Epithelial cell of esophagus (primary cell): Measurements from ENCODE around the gene ARMC9.
"Not testable (repeated sequence)": the region's sequence is repeated elsewhere in the genome, so short reads cannot be mapped to it uniquely, and the experiment has no call there.

Source experiments
- DNase-seq: peaks from one replicate; pipeline ENCODE4 v3.0.0; 2010; ENCODE audit warnings: low read depth
- H3K4me3 ChIP-seq: 2 replicates; pipeline ENCODE4 v1.5.1; 2011; ENCODE audit warnings: mild to moderate bottlenecking, low read length, control low read depth
- TF ChIP-seq, protein P1 (sequence below): IDR thresholded peaks from 2 replicates; pipeline ENCODE4 v1.5.1; 2011; ENCODE audit warnings: low read depth, mild to moderate bottlenecking, low read length, control low read depth, inconsistent platforms; ENCODE audit not compliant: insufficient read depth; ENCODE audit errors: missing control alignments

The ARMC9 gene

DNA sequence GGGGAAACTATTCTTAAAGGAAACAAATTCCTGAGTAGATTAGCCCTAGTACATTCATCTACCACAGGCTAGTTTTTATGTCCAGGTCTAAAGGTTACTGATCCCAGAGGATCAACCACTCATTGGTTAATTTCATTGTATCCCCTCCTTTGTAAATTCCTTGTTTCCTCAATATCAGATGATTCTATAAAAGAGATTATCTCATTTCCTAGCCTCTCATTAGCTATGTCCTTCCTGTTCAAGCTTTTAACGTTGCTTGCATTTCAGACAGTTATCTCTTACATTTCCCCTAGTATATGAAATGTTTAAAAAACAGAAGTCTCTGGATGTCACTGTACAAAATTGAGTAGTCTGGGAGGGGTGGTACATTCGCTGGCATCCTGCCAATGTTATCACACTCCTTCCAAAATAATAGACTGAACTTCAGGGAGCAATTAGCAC lies 24.2 kb upstream of the ARMC9 start:
- TF ChIP-seq, protein P1, sequence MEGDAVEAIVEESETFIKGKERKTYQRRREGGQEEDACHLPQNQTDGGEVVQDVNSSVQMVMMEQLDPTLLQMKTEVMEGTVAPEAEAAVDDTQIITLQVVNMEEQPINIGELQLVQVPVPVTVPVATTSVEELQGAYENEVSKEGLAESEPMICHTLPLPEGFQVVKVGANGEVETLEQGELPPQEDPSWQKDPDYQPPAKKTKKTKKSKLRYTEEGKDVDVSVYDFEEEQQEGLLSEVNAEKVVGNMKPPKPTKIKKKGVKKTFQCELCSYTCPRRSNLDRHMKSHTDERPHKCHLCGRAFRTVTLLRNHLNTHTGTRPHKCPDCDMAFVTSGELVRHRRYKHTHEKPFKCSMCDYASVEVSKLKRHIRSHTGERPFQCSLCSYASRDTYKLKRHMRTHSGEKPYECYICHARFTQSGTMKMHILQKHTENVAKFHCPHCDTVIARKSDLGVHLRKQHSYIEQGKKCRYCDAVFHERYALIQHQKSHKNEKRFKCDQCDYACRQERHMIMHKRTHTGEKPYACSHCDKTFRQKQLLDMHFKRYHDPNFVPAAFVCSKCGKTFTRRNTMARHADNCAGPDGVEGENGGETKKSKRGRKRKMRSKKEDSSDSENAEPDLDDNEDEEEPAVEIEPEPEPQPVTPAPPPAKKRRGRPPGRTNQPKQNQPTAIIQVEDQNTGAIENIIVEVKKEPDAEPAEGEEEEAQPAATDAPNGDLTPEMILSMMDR, result no peak
- no peak for DNase-seq

DNA sequence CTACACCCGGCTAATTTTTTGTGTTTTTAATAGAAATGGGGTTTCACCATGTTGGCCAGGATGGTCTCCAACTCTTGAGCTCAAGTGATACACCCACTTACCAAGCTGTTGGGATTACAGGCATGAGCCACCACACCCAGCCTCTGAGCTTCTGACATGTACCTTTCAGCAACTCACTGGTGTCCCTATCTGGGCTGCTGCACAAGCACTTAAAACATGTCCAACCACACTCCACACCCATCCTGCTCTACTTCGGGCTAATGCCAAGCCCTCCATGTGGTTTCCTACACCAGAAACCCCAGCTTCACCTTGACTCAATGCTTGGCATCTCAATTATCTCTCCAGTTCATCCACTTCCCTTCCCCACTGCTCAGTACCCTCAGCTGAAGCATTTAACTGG lies 22.4 kb upstream of the ARMC9 start:
- H3K4me3 ChIP-seq, result no peak overlapping the region
- TF ChIP-seq, protein P1, result no peak
- no peak for DNase-seq

More for the DNA sequence above, 24.2 kb upstream of the ARMC9 start:
- no peak overlapping the region for H3K4me3 ChIP-seq

DNA sequence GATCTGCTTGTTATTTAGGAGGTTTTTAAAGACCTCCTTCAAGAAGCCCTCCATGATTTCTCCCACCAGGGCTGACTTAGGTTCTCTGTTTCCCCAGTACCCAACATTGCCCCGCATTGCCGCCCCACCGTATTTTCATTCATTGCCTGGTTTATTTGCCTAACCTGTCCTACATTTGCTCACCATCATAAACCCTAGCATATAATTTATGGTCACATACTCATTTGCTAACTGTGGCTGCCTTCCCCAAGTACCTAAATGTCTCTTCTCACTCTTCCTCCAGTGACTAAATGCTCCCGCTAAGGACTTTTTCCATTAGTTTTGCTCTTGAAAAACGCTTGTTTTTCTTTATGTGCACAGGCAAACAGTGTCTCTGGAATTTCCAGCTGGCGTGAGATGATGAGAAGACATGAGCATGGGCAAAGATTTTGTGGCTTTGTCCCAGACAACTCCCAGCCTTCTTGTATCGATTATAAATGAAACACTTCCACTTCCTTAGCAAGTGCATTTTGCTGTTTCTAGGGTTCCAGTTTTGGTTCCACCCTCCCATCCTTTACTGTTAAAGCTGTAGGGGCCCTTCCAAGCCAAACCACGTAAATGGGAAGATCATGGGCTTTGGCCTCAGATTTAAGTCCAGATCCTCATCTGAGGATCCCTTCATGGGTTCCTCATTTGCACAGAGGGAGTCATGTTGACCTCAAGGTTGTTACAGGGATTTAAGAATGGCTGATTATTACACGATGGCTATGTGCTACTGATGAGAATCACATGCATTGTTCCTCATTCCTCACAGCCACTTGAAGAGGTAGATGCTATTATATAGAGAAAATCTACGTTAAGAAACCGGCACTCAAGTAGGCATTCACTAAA lies 21.0 kb upstream of the ARMC9 start:
- TF ChIP-seq, protein P1, result no peak

DNA sequence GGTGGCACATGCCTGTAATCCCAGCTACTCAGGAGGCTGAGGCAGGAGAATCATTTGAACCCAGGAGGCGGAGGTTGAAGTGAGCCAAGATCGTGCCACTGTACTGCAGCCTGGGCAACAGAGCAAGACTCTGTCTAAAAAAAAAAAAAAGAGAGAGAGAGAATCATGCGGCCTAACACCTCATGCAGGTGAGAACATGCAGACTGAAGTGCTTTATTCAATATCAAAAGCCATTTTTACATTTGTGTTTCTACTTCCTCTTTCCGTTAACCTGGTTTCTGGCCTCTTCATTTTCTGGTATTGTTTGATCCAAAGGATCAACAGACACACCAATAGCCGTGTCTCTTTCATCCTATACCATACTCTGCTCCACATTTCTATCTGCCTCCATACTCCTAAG lies 19.6 kb upstream of the ARMC9 start:
- H3K4me3 ChIP-seq, DNase-seq: not testable (repeated sequence)

More for the DNA sequence above, 21.0 kb upstream of the ARMC9 start:
- H3K4me3 ChIP-seq, result no peak overlapping the region
- DNase-seq, result no peak

DNA sequence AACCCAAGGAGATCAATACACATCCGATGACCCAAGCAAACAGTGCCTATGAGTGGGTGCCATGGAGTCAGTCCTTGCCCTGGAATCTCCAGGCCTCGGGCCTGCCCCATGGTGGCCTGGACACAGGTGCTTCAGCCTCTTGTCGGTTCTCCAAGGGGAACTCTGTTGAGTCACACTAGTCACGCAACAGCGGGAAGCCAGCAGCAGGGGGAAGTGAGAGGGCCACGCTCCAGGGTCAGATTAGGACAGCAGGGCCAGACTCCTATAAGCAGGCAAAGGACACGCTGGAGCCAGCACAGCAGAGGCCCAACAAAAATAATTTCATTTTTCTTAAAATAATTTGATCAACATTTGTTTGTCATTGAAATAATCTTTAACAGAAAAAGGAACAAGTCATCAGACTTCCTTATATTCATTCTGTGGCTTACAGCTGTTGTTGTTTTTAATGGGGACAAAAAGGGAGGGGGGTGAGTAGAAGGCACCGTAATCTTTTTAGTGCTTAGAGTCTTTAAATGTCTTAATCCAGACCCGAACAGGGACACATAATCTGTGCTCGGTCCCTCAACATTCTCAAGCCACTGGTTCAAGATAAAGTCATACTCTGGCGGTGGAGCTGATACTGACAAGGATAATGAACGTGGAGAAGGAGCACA lies 16.4 kb upstream of the ARMC9 start:
- TF ChIP-seq, protein P1, result no peak
- peak; percentile 20 for DNase-seq
- no peak overlapping the region for H3K4me3 ChIP-seq

DNA sequence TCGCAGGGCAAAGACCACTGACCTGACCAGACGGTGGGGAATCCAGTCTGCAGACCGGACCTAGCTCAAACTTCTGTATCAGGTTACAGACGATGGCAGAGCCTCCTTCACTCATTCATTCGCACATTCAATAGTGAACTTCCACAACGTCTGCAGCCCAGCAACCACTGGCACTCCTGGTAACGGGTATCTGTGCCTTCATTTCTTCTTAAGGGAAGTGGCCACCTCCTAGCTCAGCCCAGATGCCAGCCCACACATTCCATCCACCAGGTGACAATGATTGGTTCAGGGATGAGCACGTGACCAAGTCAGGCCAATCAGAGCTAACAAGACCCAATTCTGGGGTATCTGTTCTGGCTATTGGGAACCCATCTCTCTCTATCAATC lies 15.9 kb upstream of the ARMC9 start:
- H3K4me3 ChIP-seq, result no peak overlapping the region
- TF ChIP-seq, protein P1, result no peak
- no peak for DNase-seq

DNA sequence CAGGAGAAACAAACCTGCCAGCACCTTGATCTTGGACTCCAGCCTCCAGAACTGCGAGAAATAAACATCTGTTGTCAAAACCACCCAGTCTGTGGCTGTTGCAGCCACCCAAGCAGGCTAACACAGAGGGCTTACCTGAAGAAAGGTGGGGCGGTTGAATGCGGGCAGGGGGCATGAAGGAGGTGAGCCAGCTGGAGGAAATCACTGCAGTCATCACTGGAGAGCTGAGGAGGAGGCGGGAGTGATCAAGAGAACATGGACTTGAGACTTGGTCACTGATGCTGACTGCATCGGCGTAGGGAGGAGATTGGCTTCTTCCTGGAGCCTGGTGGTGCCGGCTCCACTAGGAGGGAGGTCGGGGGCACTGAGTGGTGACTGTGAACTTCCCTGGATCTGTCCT lies 14.6 kb upstream of the ARMC9 start:
- TF ChIP-seq, protein P1, result no peak
- no peak overlapping the region for H3K4me3 ChIP-seq
- DNase-seq, result no peak
